Skeletal muscle tissue (tissue), 4 donors: Measurements from ENCODE around the gene RTTN. TPM values are rescaled to one million over a fixed set of nuclear protein-coding genes. Genes with fewer than 3 reads are reported as not detected.
A peak's percentile ranks its signal among the peaks of the same experiment; 100 is the strongest.
"Not testable (repeated sequence)": the region's sequence is repeated elsewhere in the genome, so short reads cannot be mapped to it uniquely, and the experiment has no call there.

ENCODE experiments used
- H3K27ac ChIP-seq: one replicate; pipeline ENCODE4 v1.7.0; 2013; ENCODE audit warnings: mild to moderate bottlenecking, low read depth, low read length, inconsistent platforms
- H3K27me3 ChIP-seq, 3 donors: one replicate each; pipeline ENCODE4 v1.7.0; 2013; ENCODE audit warnings: low read length in 3 of 3; ENCODE audit not compliant: control insufficient read depth in 3 of 3, insufficient read depth in 3 of 3
- H3K36me3 ChIP-seq, 3 donors: one replicate each; pipeline ENCODE4 v1.7.0; 2013; ENCODE audit warnings: low read length in 3 of 3; ENCODE audit not compliant: control insufficient read depth in 3 of 3, insufficient read depth in 3 of 3
- H3K4me1 ChIP-seq, 3 donors: one replicate each; pipeline ENCODE4 v1.7.0; 2013; ENCODE audit warnings: low read length in 3 of 3, mild to moderate bottlenecking in 3 of 3; ENCODE audit not compliant: control insufficient read depth in 3 of 3, insufficient read depth in 3 of 3
- H3K4me3 ChIP-seq, 3 donors: one replicate each; pipeline ENCODE4 v1.7.0; 2013; ENCODE audit warnings: low read length in 3 of 3
- H3K9ac ChIP-seq, 3 donors: one replicate each; pipeline ENCODE4 v1.7.0; 2013; ENCODE audit warnings: low read length in 3 of 3, mild to moderate bottlenecking in 3 of 3, moderate library complexity in 2 of 3, low read depth in 1 of 3
- H3K9me3 ChIP-seq, 3 donors: one replicate each; pipeline ENCODE4 v1.7.0; 2013; ENCODE audit warnings: low read length in 3 of 3; ENCODE audit not compliant: control insufficient read depth in 3 of 3
- total RNA-seq: library from RNA; depleted of rRNA; stranded (reverse); fragments of >200 nt; gene quantifications from one replicate; pipeline ENCODE4 v1.2.3, GENCODE V29; 2014
- donor health status: Osteomylitis.

RTTN gene
- total RNA-seq, 1 donor from 2014 or later, result 43.8 TPM

GRCh38 chr18:70110678-70111077 is 94.8 kb downstream of the RTTN start:
- Histone ChIP-seq H3K4me1 (peaks cover 0 to 7% (median 0%) of the 10 kb centered on the region in 3 donors), H3K27ac (no peak overlapping the region), H3K4me3 (no peak overlapping the region), H3K9ac (no peak overlapping the region), H3K27me3 (no peaks in the 10 kb centered on the region), H3K36me3 (peaks cover 8 to 15% (median 11%) of the 10 kb centered on the region in 3 donors), H3K9me3 (no peaks in the 10 kb centered on the region)

GRCh38 chr18:70107091-70107490 is 98.4 kb downstream of the RTTN start:
- no peaks in the 10 kb centered on the region for H3K9me3 ChIP-seq
- no peaks in the 10 kb centered on the region for H3K4me1 ChIP-seq
- H3K27me3 ChIP-seq, result no peaks in the 10 kb centered on the region
- peak overlapping the region in 1 of 3 donors; percentile 42 for H3K9ac ChIP-seq
- H3K4me3 ChIP-seq, result no peak overlapping the region
- peaks cover 8 to 16% (median 15%) of the 10 kb centered on the region in 3 donors for H3K36me3 ChIP-seq
- no peak overlapping the region for H3K27ac ChIP-seq

GRCh38 chr18:70102854-70103253 is 102.6 kb downstream of the RTTN start:
- not testable (repeated sequence) for H3K4me3 ChIP-seq, H3K36me3 ChIP-seq, H3K4me1 ChIP-seq, H3K27ac ChIP-seq, H3K27me3 ChIP-seq, H3K9ac ChIP-seq, H3K9me3 ChIP-seq

- Histone ChIP-seq H3K4me3 (no peak overlapping the region), H3K27ac (no peak overlapping the region), H3K27me3 (no peaks in the 10 kb centered on the region), H3K36me3 (peaks cover 0 to 9% (median 9%) of the 10 kb centered on the region in 3 donors), H3K9ac (no peak overlapping the region), H3K9me3 (no peaks in the 10 kb centered on the region), H3K4me1 (no peaks in the 10 kb centered on the region)
Observed at GRCh38 chr18:70089858-70090257, 115.6 kb downstream of the RTTN start.

- Histone ChIP-seq H3K27me3 (no peaks in the 10 kb centered on the region), H3K36me3 (peaks cover 0 to 6% (median 2%) of the 10 kb centered on the region in 3 donors), H3K9ac (no peak overlapping the region), H3K27ac (no peak overlapping the region), H3K9me3 (no peaks in the 10 kb centered on the region), H3K4me3 (no peak overlapping the region), H3K4me1 (no peaks in the 10 kb centered on the region)
Observed at GRCh38 chr18:70086085-70086484, 119.4 kb downstream of the RTTN start.

- Histone ChIP-seq H3K9me3 (no peaks in the 10 kb centered on the region), H3K27ac (no peak overlapping the region), H3K27me3 (no peaks in the 10 kb centered on the region), H3K9ac (no peak overlapping the region), H3K36me3 (peaks cover 0 to 6% (median 2%) of the 10 kb centered on the region in 3 donors), H3K4me1 (no peaks in the 10 kb centered on the region), H3K4me3 (no peak overlapping the region)
Observed at GRCh38 chr18:70085641-70086040, 119.8 kb downstream of the RTTN start.

- Histone ChIP-seq H3K27me3 (no peaks in the 10 kb centered on the region), H3K27ac (no peak overlapping the region), H3K4me1 (no peaks in the 10 kb centered on the region)
Observed at GRCh38 chr18:70082430-70082829, 123.1 kb downstream of the RTTN start.

GRCh38 chr18:70078106-70078505 is 127.4 kb downstream of the RTTN start:
- Histone ChIP-seq H3K4me1 (no peaks in the 10 kb centered on the region), H3K4me3 (no peak overlapping the region), H3K36me3 (peaks cover 3 to 6% (median 4%) of the 10 kb centered on the region in 3 donors), H3K9ac (no peak overlapping the region), H3K27ac (no peak overlapping the region), H3K27me3 (no peaks in the 10 kb centered on the region), H3K9me3 (no peaks in the 10 kb centered on the region)

More at GRCh38 chr18:70082430-70082829, 123.1 kb downstream of the RTTN start:
- Histone ChIP-seq H3K4me3 (no peak overlapping the region), H3K9me3 (no peaks in the 10 kb centered on the region), H3K36me3 (peaks cover 0 to 4% (median 0%) of the 10 kb centered on the region in 3 donors), H3K9ac (no peak overlapping the region)

- H3K9ac ChIP-seq, result no peak overlapping the region
- no peak overlapping the region for H3K4me3 ChIP-seq
- no peaks in the 10 kb centered on the region for H3K27me3 ChIP-seq
- H3K27ac ChIP-seq, result no peak overlapping the region
- H3K9me3 ChIP-seq, result no peaks in the 10 kb centered on the region
- no peaks in the 10 kb centered on the region for H3K4me1 ChIP-seq
- H3K36me3 ChIP-seq, result peaks cover 3 to 6% (median 4%) of the 10 kb centered on the region in 3 donors
Observed at GRCh38 chr18:70075906-70076305, 129.6 kb downstream of the RTTN start.

GRCh38 chr18:70074116-70074515 is 131.4 kb downstream of the RTTN start:
- no peaks in the 10 kb centered on the region for H3K4me1 ChIP-seq
- H3K9ac ChIP-seq, result no peak overlapping the region
- no peak overlapping the region for H3K4me3 ChIP-seq
- peaks cover 0 to 6% (median 3%) of the 10 kb centered on the region in 3 donors for H3K36me3 ChIP-seq
- H3K9me3 ChIP-seq, result no peaks in the 10 kb centered on the region
- no peaks in the 10 kb centered on the region for H3K27me3 ChIP-seq
- H3K27ac ChIP-seq, result no peak overlapping the region
